ENCODE data around the gene PALD1. TPM values are rescaled to one million over a fixed set of nuclear protein-coding genes. Genes with fewer than 3 reads are reported as not detected.

PALD1 gene
- polyA plus RNA-seq, 1 of the 3 experiments (the other 2 are of a cell fraction): 0.16 TPM

GRCh38 chr10:70498970-70499835 lies 20.6 kb downstream of the PALD1 start:
- H3K79me2 ChIP-seq (ENCODE audit: insufficient read depth): no peaks in the 10 kb centered on the region
- H3K27me3 ChIP-seq (ENCODE audit: insufficient read depth): no peaks in the 10 kb centered on the region
- no peaks in the 10 kb centered on the region for H3F3A ChIP-seq (replicated peaks; ENCODE audit: insufficient read depth)
- no peak overlapping the region for H3K4me2 ChIP-seq
- H2AFZ ChIP-seq (ENCODE audit: low read depth): no peak overlapping the region
- ChIA-PET POLR2A (interaction anchor here (1.0 kb wide), 1 partner anchor 10 kb away, joined by 3 read pairs; no protein-coding TSS in a partner anchor), CTCF (interaction anchor here (3.0 kb wide), 1 partner anchor 38 kb away, joined by 11 read pairs; no protein-coding TSS in a partner anchor)
- no peak overlapping the region for H3K4me3 ChIP-seq (ENCODE audit: low read depth in 2 of 2, low read length in 1 of 2)
- H3K9me2 ChIP-seq: no peaks in the 10 kb centered on the region
- 82% methylated on average over 8 of the region's 10 CpGs for WGBS (ENCODE audit: low lambda C conversion rate)
- H3K27ac ChIP-seq (ENCODE audit: low read depth in 2 of 2, low read length in 1 of 2): no peak overlapping the region; a peak in 1 of 4 replicates
- no peak overlapping the region for H3K9ac ChIP-seq
- no peaks in the 10 kb centered on the region for H3K36me3 ChIP-seq (replicated peaks in 1 of 2; ENCODE audit: control insufficient read depth in 1 of 2, insufficient read depth in 2 of 2, low read length in 1 of 2)
- H3K4me1 ChIP-seq (ENCODE audit: control insufficient read depth in 1 of 2, insufficient read depth in 2 of 2, low read depth in 1 of 2, low read length in 1 of 2): peaks cover 0 to 14% of the 10 kb centered on the region in 2 experiments; a peak in 1 of 4 replicates
- no peaks in the 10 kb centered on the region for H3K9me3 ChIP-seq
- no peak for DNase-seq
- H4K20me1 ChIP-seq (ENCODE audit: insufficient read depth): no peaks in the 10 kb centered on the region
- TF ChIP-seq FOXJ3 (CRISPR knock-in tag; IDR thresholded peaks at IDR 0.05): no peak

GRCh38 chr10:70499836-70500167 lies 21.2 kb downstream of the PALD1 start:
- Histone ChIP-seq H3F3A (replicated peaks; ENCODE audit: insufficient read depth) (no peaks in the 10 kb centered on the region), H3K4me1 (ENCODE audit: control insufficient read depth in 1 of 2, insufficient read depth in 2 of 2, low read depth in 1 of 2, low read length in 1 of 2) (peaks cover 0 to 14% of the 10 kb centered on the region in 2 experiments; a peak in 1 of 4 replicates), H3K9me2 (no peaks in the 10 kb centered on the region), H3K9me3 (no peaks in the 10 kb centered on the region), H3K9ac (no peak overlapping the region), H3K4me2 (no peak overlapping the region), H4K20me1 (ENCODE audit: insufficient read depth) (no peaks in the 10 kb centered on the region), H3K27ac (ENCODE audit: low read depth in 2 of 2, low read length in 1 of 2) (no peak overlapping the region; a peak in 1 of 4 replicates), H3K27me3 (ENCODE audit: insufficient read depth) (no peaks in the 10 kb centered on the region), H3K36me3 (replicated peaks in 1 of 2; ENCODE audit: control insufficient read depth in 1 of 2, insufficient read depth in 2 of 2, low read length in 1 of 2) (no peaks in the 10 kb centered on the region), H2AFZ (ENCODE audit: low read depth) (no peak overlapping the region), H3K79me2 (ENCODE audit: insufficient read depth) (no peaks in the 10 kb centered on the region), H3K4me3 (ENCODE audit: low read depth in 2 of 2, low read length in 1 of 2) (no peak overlapping the region)
- CTCF ChIA-PET: interaction anchor here (3.0 kb wide), 1 partner anchor 39 kb away, joined by 11 read pairs; no protein-coding TSS in a partner anchor
- no peak for DNase-seq
- WGBS (ENCODE audit: low lambda C conversion rate): 82% methylated on average over 4 of the region's 4 CpGs
- POLR2A ChIA-PET: interaction anchor here (1.0 kb wide), 2 partner anchors 10 to 22 kb away, joined by 3 to 4 read pairs; partner anchors contain the start of gene PALD1
- TF ChIP-seq TAF1 (IDR thresholded peaks at IDR 0.05; ENCODE audit: borderline replicate concordance, low read depth, low read length) (no peak), FOXJ3 (CRISPR knock-in tag; IDR thresholded peaks at IDR 0.05) (no peak), SMC3 (IDR thresholded peaks at IDR 0.05; ENCODE audit: low read depth, low read length) (no peak), RAD21 (IDR thresholded peaks at IDR 0.05; ENCODE audit: low read length) (no peak)

GRCh38 chr10:70500368-70500767 lies 21.8 kb downstream of the PALD1 start:
- Histone ChIP-seq H3F3A (replicated peaks; ENCODE audit: insufficient read depth) (no peaks in the 10 kb centered on the region), H3K4me1 (ENCODE audit: control insufficient read depth in 1 of 2, insufficient read depth in 2 of 2, low read depth in 1 of 2, low read length in 1 of 2) (peaks cover 0 to 14% of the 10 kb centered on the region in 2 experiments; a peak in 1 of 4 replicates), H3K9me2 (no peaks in the 10 kb centered on the region), H3K36me3 (replicated peaks in 1 of 2; ENCODE audit: control insufficient read depth in 1 of 2, insufficient read depth in 2 of 2, low read length in 1 of 2) (no peaks in the 10 kb centered on the region), H3K4me3 (ENCODE audit: low read depth in 2 of 2, low read length in 1 of 2) (no peak overlapping the region), H3K9me3 (no peaks in the 10 kb centered on the region), H3K27ac (ENCODE audit: low read depth in 2 of 2, low read length in 1 of 2) (no peak overlapping the region), H3K27me3 (ENCODE audit: insufficient read depth) (no peaks in the 10 kb centered on the region), H3K4me2 (no peak overlapping the region), H3K79me2 (ENCODE audit: insufficient read depth) (no peaks in the 10 kb centered on the region), H2AFZ (ENCODE audit: low read depth) (no peak overlapping the region), H3K9ac (no peak overlapping the region), H4K20me1 (ENCODE audit: insufficient read depth) (no peaks in the 10 kb centered on the region)
- WGBS (ENCODE audit: low lambda C conversion rate): 78% methylated on average over 7 of the region's 9 CpGs
- CTCF ChIA-PET: interaction anchor here (3.0 kb wide), 1 partner anchor 39 kb away, joined by 11 read pairs; no protein-coding TSS in a partner anchor
- DNase-seq: no peak
- POLR2A ChIA-PET: interaction anchor here (1.0 kb wide), 2 partner anchors 9 to 23 kb away, joined by 3 to 4 read pairs; partner anchors contain the start of gene PALD1
- TF ChIP-seq NFIC (IDR thresholded peaks at IDR 0.05; ENCODE audit: borderline replicate concordance) (no peak), MXI1 (IDR thresholded peaks at IDR 0.05; ENCODE audit: low read depth, low read length) (no peak), EZH2phosphoT487 (IDR thresholded peaks at IDR 0.05; ENCODE audit: borderline replicate concordance, low read depth) (no peak), MEF2A (IDR thresholded peaks at IDR 0.05; ENCODE audit: borderline replicate concordance, low read depth) (no peak), YY1 (IDR thresholded peaks at IDR 0.05; ENCODE audit: low read depth) (no peak), REST (IDR thresholded peaks at IDR 0.05; ENCODE audit: low read depth, low read length) (no peak), MAX (IDR thresholded peaks at IDR 0.05; ENCODE audit: low read depth) (no peak), JUND (IDR thresholded peaks at IDR 0.05) (no peak), CHD2 (IDR thresholded peaks at IDR 0.05; ENCODE audit: low read length, partially characterized antibody) (no peak), TCF12 (IDR thresholded peaks at IDR 0.05) (no peak), RXRA (IDR thresholded peaks at IDR 0.05; ENCODE audit: borderline replicate concordance, low read depth) (no peak), USF2 (IDR thresholded peaks at IDR 0.05; ENCODE audit: borderline replicate concordance, low read depth, low read length) (no peak), TAF1 (IDR thresholded peaks at IDR 0.05; ENCODE audit: borderline replicate concordance, low read depth, low read length) (no peak)

All from SK-N-SH (cell line).